Measurements from ENCODE around the gene SLC25A6. TPM values are rescaled to one million over a fixed set of nuclear protein-coding genes. Genes with fewer than 3 reads are reported as not detected.
A peak's percentile ranks its signal among the peaks of the same experiment; 100 is the strongest.

The SLC25A6 gene
- total and polyA plus RNA-seq, 9 of the 15 experiments (the other 6 are each of a cell fraction or from before 2014, with no cell fraction given), result 24.6 to 330 (median 129) TPM

GRCh38 chrX:1392376-1393068, 609 bp upstream of the SLC25A6 start (continued):
- TF ChIP-seq, protein P1, sequence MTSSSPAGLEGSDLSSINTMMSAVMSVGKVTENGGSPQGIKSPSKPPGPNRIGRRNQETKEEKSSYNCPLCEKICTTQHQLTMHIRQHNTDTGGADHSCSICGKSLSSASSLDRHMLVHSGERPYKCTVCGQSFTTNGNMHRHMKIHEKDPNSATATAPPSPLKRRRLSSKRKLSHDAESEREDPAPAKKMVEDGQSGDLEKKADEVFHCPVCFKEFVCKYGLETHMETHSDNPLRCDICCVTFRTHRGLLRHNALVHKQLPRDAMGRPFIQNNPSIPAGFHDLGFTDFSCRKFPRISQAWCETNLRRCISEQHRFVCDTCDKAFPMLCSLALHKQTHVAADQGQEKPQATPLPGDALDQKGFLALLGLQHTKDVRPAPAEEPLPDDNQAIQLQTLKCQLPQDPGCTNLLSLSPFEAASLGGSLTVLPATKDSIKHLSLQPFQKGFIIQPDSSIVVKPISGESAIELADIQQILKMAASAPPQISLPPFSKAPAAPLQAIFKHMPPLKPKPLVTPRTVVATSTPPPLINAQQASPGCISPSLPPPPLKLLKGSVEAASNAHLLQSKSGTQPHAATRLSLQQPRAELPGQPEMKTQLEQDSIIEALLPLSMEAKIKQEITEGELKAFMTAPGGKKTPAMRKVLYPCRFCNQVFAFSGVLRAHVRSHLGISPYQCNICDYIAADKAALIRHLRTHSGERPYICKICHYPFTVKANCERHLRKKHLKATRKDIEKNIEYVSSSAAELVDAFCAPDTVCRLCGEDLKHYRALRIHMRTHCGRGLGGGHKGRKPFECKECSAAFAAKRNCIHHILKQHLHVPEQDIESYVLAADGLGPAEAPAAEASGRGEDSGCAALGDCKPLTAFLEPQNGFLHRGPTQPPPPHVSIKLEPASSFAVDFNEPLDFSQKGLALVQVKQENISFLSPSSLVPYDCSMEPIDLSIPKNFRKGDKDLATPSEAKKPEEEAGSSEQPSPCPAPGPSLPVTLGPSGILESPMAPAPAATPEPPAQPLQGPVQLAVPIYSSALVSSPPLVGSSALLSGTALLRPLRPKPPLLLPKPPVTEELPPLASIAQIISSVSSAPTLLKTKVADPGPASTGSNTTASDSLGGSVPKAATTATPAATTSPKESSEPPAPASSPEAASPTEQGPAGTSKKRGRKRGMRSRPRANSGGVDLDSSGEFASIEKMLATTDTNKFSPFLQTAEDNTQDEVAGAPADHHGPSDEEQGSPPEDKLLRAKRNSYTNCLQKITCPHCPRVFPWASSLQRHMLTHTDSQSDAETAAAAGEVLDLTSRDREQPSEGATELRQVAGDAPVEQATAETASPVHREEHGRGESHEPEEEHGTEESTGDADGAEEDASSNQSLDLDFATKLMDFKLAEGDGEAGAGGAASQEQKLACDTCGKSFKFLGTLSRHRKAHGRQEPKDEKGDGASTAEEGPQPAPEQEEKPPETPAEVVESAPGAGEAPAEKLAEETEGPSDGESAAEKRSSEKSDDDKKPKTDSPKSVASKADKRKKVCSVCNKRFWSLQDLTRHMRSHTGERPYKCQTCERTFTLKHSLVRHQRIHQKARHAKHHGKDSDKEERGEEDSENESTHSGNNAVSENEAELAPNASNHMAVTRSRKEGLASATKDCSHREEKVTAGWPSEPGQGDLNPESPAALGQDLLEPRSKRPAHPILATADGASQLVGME (CRISPR knock-in tag; IDR thresholded peaks at IDR 0.05), result peak; percentile 92; the same call in 1 of the 2 replicates
- TF ChIP-seq CHD4 (IDR thresholded peaks at IDR 0.05; ENCODE audit: insufficient read depth, insufficient replicate concordance, low read depth, low read length, poor library complexity, severe bottlenecking) (no peak), NCOA4 (IDR thresholded peaks at IDR 0.05; ENCODE audit: partially characterized antibody) (no peak), ESRRA (IDR thresholded peaks at IDR 0.05; ENCODE audit: borderline replicate concordance, low read depth) (peak; percentile 100), HMG20B (CRISPR knock-in tag; IDR thresholded peaks at IDR 0.05) (no peak), POLR2B (IDR thresholded peaks at IDR 0.05; ENCODE audit: low read depth, partially characterized antibody) (no peak), CEBPB (tag; IDR thresholded peaks at IDR 0.05) (no peak), AFF1 (IDR thresholded peaks at IDR 0.05; ENCODE audit: low read depth in 1 of 2, partially characterized antibody in 2 of 2) (peak in 1 of 2 experiments; percentile 89), PPARD (CRISPR knock-in tag; IDR thresholded peaks at IDR 0.05) (no peak), ERF (CRISPR knock-in tag; IDR thresholded peaks at IDR 0.05) (peak; percentile 97; the same call in 1 of the 2 replicates), HNRNPK (IDR thresholded peaks at IDR 0.05; ENCODE audit: low read depth, low read length, poor library complexity, severe bottlenecking) (peak; percentile 46)
- TF ChIP-seq, protein P2, sequence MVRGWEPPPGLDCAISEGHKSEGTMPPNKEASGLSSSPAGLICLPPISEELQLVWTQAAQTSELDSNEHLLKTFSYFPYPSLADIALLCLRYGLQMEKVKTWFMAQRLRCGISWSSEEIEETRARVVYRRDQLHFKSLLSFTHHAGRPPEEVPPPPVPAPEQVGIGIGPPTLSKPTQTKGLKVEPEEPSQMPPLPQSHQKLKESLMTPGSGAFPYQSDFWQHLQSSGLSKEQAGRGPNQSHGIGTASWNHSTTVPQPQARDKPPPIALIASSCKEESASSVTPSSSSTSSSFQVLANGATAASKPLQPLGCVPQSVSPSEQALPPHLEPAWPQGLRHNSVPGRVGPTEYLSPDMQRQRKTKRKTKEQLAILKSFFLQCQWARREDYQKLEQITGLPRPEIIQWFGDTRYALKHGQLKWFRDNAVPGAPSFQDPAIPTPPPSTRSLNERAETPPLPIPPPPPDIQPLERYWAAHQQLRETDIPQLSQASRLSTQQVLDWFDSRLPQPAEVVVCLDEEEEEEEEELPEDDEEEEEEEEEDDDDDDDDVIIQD (CRISPR knock-in tag; IDR thresholded peaks at IDR 0.05), result peak; percentile 89; the same call in 1 of the 2 replicates
- TF ChIP-seq, protein P3, sequence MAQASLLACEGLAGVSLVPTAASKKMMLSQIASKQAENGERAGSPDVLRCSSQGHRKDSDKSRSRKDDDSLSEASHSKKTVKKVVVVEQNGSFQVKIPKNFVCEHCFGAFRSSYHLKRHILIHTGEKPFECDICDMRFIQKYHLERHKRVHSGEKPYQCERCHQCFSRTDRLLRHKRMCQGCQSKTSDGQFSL (CRISPR knock-in tag; IDR thresholded peaks at IDR 0.05), result peak; percentile 96
- TF ChIP-seq, protein P3 (tag; IDR thresholded peaks at IDR 0.05), result peak; percentile 21 to 89; a peak in 2 of 4 replicates

Data from K562 (cell line).